GM23338 (cell line): Measurements from ENCODE around the gene HPS3. TPM values are rescaled to one million over a fixed set of nuclear protein-coding genes. Genes with fewer than 3 reads are reported as not detected.

ENCODE experiments used
- ATAC-seq: fragments of 200-7000 bp; cut with Tn5 transposase; 3 replicates; pipeline ENCODE4 v1.9.1; 2020
- DNase-seq: peaks from one replicate; pipeline ENCODE4 v3.0.0-alpha.2; 2015; ENCODE audit warnings: low spot score
- H2AFZ ChIP-seq: fragments of 200-600 bp; sonication (generic); 2 replicates; pipeline ENCODE4 v1.8.0; 2016; ENCODE audit warnings: antibody characterized with exemption, mild to moderate bottlenecking, moderate library complexity
- H3F3A ChIP-seq: fragments of 200-600 bp; sonication (generic); replicated peaks from 2 replicates; pipeline ENCODE4 v1.8.0; 2017; ENCODE audit warnings: antibody characterized with exemption, mixed run types, low read depth
- H3K27ac ChIP-seq: fragments of 200-600 bp; sonication (generic); 2 replicates; pipeline ENCODE4 v1.6.1; 2016; ENCODE audit warnings: low read depth
- H3K27me3 ChIP-seq: fragments of 200-600 bp; sonication (generic); 2 replicates; pipeline ENCODE4 v1.8.0; 2016; ENCODE audit warnings: mild to moderate bottlenecking, mixed run types, moderate library complexity; ENCODE audit not compliant: insufficient read depth
- H3K36me3 ChIP-seq: fragments of 200-600 bp; sonication (generic); 2 replicates; pipeline ENCODE4 v1.8.0; 2016; ENCODE audit warnings: mild to moderate bottlenecking; ENCODE audit not compliant: insufficient read depth
- H3K4me1 ChIP-seq: fragments of 200-600 bp; sonication (generic); 2 replicates; pipeline ENCODE4 v1.8.0; 2016; ENCODE audit warnings: mild to moderate bottlenecking, moderate library complexity; ENCODE audit not compliant: insufficient read depth
- H3K4me2 ChIP-seq: fragments of 200-600 bp; sonication (generic); 2 replicates; pipeline ENCODE4 v1.7.1; 2017; ENCODE audit warnings: mixed run types
- H3K4me3 ChIP-seq: fragments of 200-600 bp; sonication (generic); 2 replicates; pipeline ENCODE4 v1.6.1; 2016; ENCODE audit warnings: mixed run types
- H3K79me2 ChIP-seq: fragments of 200-600 bp; sonication (generic); replicated peaks from 2 replicates; pipeline ENCODE4 v1.8.0; 2017; ENCODE audit warnings: mild to moderate bottlenecking; ENCODE audit not compliant: insufficient read depth
- H3K9me2 ChIP-seq: fragments of 200-600 bp; sonication (generic); 2 replicates; pipeline ENCODE4 v1.8.0; 2017; ENCODE audit not compliant: insufficient read depth
- H4K20me1 ChIP-seq: fragments of 200-600 bp; sonication (generic); replicated peaks from 2 replicates; pipeline ENCODE4 v1.8.0; 2017; ENCODE audit warnings: mild to moderate bottlenecking; ENCODE audit not compliant: insufficient read depth
- H3K27ac Mint-ChIP-seq: 2 replicates; pipeline ENCODE4 v1.8.0; 2020; ENCODE audit warnings: inconsistent platforms, mild to moderate bottlenecking, moderate library complexity, mixed read lengths
- H3K27me3 Mint-ChIP-seq: 3 replicates; pipeline ENCODE4 v1.8.0; 2022; ENCODE audit warnings: low read depth, mild to moderate bottlenecking, moderate library complexity, mixed read lengths, inconsistent platforms; ENCODE audit not compliant: insufficient read depth, poor library complexity
- H3K36me3 Mint-ChIP-seq: 3 replicates; pipeline ENCODE4 v1.8.0; 2021; ENCODE audit warnings: low read depth, mild to moderate bottlenecking, inconsistent platforms, moderate library complexity, mixed read lengths
- H3K4me1 Mint-ChIP-seq: 3 replicates; pipeline ENCODE4 v1.8.0; 2020; ENCODE audit warnings: mild to moderate bottlenecking, inconsistent platforms, mixed read lengths
- H3K4me3 Mint-ChIP-seq: 3 replicates; pipeline ENCODE4 v1.8.0; 2021; ENCODE audit warnings: moderate library complexity, mild to moderate bottlenecking, inconsistent platforms, mixed read lengths
- H3K9me3 Mint-ChIP-seq: 3 replicates; pipeline ENCODE4 v1.8.0; 2020; ENCODE audit warnings: moderate library complexity, mild to moderate bottlenecking, inconsistent platforms, mixed read lengths
- EZH2phosphoT487 ChIP-seq: fragments of 200-600 bp; sonication (generic); IDR thresholded peaks from one replicate; pipeline ENCODE4 v1.8.1; 2018; ENCODE audit warnings: antibody characterized with exemption; ENCODE audit not compliant: unreplicated experiment
- POLR2AphosphoS5 ChIP-seq: IDR thresholded peaks from 2 replicates; pipeline ENCODE4 v1.6.1; 2016; ENCODE audit warnings: antibody characterized with exemption, low read depth
- polyA plus RNA-seq: library from polyadenylated mRNA; unstranded; fragments of >200 nt; fragmentation: Nextera tagmentation; extraction: Ambion mirVana; gene quantifications from 2 replicates; pipeline ENCODE4 v1.2.1, GENCODE V29; 2016
- total RNA-seq: library from RNA; depleted of rRNA; stranded (reverse); fragments of >200 nt; shearing (Covaris generic); gene quantifications from 2 replicates; pipeline ENCODE4 v1.2.3, GENCODE V29; 2014
- TF ChIP-seq, protein P1 (sequence below): fragments of 250-450 bp; sonication (Bioruptor Pico); IDR thresholded peaks from 2 replicates; pipeline ENCODE4 v1.5.0; 2020; ENCODE audit warnings: mild to moderate bottlenecking, moderate library complexity
- TF ChIP-seq, protein P2 (sequence below): IDR thresholded peaks from one replicate; pipeline ENCODE4 v1.6.1; 2018; ENCODE audit warnings: antibody characterized with exemption; ENCODE audit not compliant: unreplicated experiment

Gene HPS3
- total and polyA plus RNA-seq, 2 experiments from 2014 or later, result 41.7 to 66.8 TPM

DNA sequence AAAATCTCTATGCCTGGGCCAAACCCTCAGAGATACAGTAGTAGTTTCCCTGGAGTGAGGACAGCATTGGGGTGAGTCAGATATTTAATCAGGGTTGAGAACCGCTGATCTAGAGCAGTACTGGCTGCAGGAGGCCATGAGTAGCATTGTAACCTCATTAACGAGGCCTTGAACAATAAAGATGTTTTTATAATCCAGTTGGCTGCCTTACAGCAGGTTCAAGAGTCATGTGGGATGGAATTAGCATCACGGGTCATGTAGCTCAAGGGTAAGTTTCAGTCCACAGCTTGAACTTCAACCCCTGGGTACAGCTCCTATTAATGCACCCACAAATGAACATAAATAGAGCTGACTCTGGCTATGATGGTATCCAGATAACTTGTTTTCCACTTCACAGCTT lies 5.1 kb downstream of the HPS3 start:
- H3F3A ChIP-seq, result no peaks in the 10 kb centered on the region
- no peak overlapping the region for H2AFZ ChIP-seq
- H3K9me2 ChIP-seq, result no peaks in the 10 kb centered on the region
- no peaks in the 10 kb centered on the region for H3K36me3 ChIP-seq
- Mint-ChIP-seq H3K27me3 (peaks cover 3% of the 10 kb centered on the region), H3K9me3 (no peaks in the 10 kb centered on the region), H3K4me3 (no peak overlapping the region), H3K4me1 (peaks cover 58% of the 10 kb centered on the region), H3K27ac (peak overlapping the region; percentile 2), H3K36me3 (peaks cover 4% of the 10 kb centered on the region)
- H3K4me2 ChIP-seq, result no peak overlapping the region
- ATAC-seq (no peak), DNase-seq (no peak)
- H3K27ac ChIP-seq, result 0 out of 2 replicates have a peak overlapping the region, but pooled peaks have one; percentile 36
- TF ChIP-seq, protein P1, sequence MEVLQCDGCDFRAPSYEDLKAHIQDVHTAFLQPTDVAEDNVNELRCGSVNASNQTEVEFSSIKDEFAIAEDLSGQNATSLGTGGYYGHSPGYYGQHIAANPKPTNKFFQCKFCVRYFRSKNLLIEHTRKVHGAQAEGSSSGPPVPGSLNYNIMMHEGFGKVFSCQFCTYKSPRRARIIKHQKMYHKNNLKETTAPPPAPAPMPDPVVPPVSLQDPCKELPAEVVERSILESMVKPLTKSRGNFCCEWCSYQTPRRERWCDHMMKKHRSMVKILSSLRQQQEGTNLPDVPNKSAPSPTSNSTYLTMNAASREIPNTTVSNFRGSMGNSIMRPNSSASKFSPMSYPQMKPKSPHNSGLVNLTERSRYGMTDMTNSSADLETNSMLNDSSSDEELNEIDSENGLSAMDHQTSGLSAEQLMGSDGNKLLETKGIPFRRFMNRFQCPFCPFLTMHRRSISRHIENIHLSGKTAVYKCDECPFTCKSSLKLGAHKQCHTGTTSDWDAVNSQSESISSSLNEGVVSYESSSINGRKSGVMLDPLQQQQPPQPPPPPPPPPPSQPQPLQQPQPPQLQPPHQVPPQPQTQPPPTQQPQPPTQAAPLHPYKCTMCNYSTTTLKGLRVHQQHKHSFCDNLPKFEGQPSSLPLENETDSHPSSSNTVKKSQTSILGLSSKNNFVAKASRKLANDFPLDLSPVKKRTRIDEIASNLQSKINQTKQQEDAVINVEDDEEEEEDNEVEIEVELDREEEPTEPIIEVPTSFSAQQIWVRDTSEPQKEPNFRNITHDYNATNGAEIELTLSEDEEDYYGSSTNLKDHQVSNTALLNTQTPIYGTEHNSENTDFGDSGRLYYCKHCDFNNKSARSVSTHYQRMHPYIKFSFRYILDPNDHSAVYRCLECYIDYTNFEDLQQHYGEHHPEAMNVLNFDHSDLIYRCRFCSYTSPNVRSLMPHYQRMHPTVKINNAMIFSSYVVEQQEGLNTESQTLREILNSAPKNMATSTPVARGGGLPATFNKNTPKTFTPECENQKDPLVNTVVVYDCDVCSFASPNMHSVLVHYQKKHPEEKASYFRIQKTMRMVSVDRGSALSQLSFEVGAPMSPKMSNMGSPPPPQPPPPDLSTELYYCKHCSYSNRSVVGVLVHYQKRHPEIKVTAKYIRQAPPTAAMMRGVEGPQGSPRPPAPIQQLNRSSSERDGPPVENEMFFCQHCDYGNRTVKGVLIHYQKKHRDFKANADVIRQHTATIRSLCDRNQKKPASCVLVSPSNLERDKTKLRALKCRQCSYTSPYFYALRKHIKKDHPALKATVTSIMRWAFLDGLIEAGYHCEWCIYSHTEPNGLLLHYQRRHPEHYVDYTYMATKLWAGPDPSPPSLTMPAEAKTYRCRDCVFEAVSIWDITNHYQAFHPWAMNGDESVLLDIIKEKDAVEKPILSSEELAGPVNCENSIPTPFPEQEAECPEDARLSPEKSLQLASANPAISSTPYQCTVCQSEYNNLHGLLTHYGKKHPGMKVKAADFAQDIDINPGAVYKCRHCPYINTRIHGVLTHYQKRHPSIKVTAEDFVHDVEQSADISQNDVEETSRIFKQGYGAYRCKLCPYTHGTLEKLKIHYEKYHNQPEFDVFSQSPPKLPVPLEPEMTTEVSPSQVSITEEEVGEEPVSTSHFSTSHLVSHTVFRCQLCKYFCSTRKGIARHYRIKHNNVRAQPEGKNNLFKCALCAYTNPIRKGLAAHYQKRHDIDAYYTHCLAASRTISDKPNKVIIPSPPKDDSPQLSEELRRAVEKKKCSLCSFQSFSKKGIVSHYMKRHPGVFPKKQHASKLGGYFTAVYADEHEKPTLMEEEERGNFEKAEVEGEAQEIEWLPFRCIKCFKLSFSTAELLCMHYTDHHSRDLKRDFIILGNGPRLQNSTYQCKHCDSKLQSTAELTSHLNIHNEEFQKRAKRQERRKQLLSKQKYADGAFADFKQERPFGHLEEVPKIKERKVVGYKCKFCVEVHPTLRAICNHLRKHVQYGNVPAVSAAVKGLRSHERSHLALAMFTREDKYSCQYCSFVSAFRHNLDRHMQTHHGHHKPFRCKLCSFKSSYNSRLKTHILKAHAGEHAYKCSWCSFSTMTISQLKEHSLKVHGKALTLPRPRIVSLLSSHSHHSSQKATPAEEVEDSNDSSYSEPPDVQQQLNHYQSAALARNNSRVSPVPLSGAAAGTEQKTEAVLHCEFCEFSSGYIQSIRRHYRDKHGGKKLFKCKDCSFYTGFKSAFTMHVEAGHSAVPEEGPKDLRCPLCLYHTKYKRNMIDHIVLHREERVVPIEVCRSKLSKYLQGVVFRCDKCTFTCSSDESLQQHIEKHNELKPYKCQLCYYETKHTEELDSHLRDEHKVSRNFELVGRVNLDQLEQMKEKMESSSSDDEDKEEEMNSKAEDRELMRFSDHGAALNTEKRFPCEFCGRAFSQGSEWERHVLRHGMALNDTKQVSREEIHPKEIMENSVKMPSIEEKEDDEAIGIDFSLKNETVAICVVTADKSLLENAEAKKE, result no peak
- TF ChIP-seq POLR2AphosphoS5 (no peak), EZH2phosphoT487 (no peak)
- TF ChIP-seq, protein P2, sequence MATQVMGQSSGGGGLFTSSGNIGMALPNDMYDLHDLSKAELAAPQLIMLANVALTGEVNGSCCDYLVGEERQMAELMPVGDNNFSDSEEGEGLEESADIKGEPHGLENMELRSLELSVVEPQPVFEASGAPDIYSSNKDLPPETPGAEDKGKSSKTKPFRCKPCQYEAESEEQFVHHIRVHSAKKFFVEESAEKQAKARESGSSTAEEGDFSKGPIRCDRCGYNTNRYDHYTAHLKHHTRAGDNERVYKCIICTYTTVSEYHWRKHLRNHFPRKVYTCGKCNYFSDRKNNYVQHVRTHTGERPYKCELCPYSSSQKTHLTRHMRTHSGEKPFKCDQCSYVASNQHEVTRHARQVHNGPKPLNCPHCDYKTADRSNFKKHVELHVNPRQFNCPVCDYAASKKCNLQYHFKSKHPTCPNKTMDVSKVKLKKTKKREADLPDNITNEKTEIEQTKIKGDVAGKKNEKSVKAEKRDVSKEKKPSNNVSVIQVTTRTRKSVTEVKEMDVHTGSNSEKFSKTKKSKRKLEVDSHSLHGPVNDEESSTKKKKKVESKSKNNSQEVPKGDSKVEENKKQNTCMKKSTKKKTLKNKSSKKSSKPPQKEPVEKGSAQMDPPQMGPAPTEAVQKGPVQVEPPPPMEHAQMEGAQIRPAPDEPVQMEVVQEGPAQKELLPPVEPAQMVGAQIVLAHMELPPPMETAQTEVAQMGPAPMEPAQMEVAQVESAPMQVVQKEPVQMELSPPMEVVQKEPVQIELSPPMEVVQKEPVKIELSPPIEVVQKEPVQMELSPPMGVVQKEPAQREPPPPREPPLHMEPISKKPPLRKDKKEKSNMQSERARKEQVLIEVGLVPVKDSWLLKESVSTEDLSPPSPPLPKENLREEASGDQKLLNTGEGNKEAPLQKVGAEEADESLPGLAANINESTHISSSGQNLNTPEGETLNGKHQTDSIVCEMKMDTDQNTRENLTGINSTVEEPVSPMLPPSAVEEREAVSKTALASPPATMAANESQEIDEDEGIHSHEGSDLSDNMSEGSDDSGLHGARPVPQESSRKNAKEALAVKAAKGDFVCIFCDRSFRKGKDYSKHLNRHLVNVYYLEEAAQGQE, result no peak
- H3K27me3 ChIP-seq, result no peaks in the 10 kb centered on the region
- 0 out of 2 replicates have a peak, but pooled peaks cover 3% of the 10 kb centered on the region for H4K20me1 ChIP-seq
- no peak overlapping the region for H3K4me3 ChIP-seq
- H3K79me2 ChIP-seq, result peaks cover 74% of the 10 kb centered on the region
- H3K4me1 ChIP-seq, result peaks cover 44% of the 10 kb centered on the region
